Measurements from ENCODE around the gene PATJ.

- TF ChIP-seq EZH2 (IDR thresholded peaks at IDR 0.05; ENCODE audit: borderline replicate concordance, low read depth, low read length, severe bottlenecking) (no peak), MAX (IDR thresholded peaks at IDR 0.05; ENCODE audit: insufficient read depth, insufficient read length) (no peak), CTCF (IDR thresholded peaks at IDR 0.05; ENCODE audit: extremely low read depth in 1 of 2, insufficient read depth in 1 of 2, low read depth in 1 of 2, low read length in 2 of 2) (no peak), POLR2A (IDR thresholded peaks at IDR 0.05; ENCODE audit: low read depth, low read length) (no peak), FOS (IDR thresholded peaks at IDR 0.05; ENCODE audit: borderline replicate concordance, insufficient read depth, low read length) (no peak)
Measured at GRCh38 chr1:62187548-62187947, 445.3 kb downstream of the PATJ start.

All from endothelial cell of umbilical vein (primary cell).